Natural killer cell treated with Interleukin-12 subunit alpha and Interleukin-12 subunit beta and Interleukin-15 and Interleukin-18, amount 100 ng/mL, for 72 hours (primary cell): ENCODE results near the gene COMMD4. TPM values are rescaled to one million over a fixed set of nuclear protein-coding genes. Genes with fewer than 3 reads are reported as not detected.
A peak's percentile ranks its signal among the peaks of the same experiment; 100 is the strongest.
"Not testable (repeated sequence)": the region's sequence is repeated elsewhere in the genome, so short reads cannot be mapped to it uniquely, and the experiment has no call there.

Source experiments
- ATAC-seq, 2 donors: fragments of 150-1000 bp; cut with Tn5 transposase in 1 of 2; sonication (Bioruptor Pico), chemical (Tn5 transposase) in 1 of 2; 2 replicates each; pipeline ENCODE4 v1.10.0; 2021
- DNase-seq: peaks from one replicate; pipeline ENCODE4 v3.0.0; 2022; ENCODE audit warnings: low spot score
- H3K27ac Mint-ChIP-seq, 2 donors: 1 replicate in 1 of 2; 2 replicates in 1 of 2; pipeline ENCODE4 v1.8.0; 2022; ENCODE audit warnings: mixed read lengths in 2 of 2, mild to moderate bottlenecking in 1 of 2, moderate library complexity in 1 of 2
- H3K27me3 Mint-ChIP-seq, 2 donors: 1 replicate in 1 of 2; 2 replicates in 1 of 2; pipeline ENCODE4 v1.8.0; 2022; ENCODE audit warnings: mixed read lengths in 2 of 2
- H3K36me3 Mint-ChIP-seq: one replicate; pipeline ENCODE4 v1.8.0; 2022; ENCODE audit warnings: mixed read lengths
- H3K4me1 Mint-ChIP-seq, 2 donors: 1 replicate in 1 of 2; 2 replicates in 1 of 2; pipeline ENCODE4 v1.8.0; 2022; ENCODE audit warnings: low read depth in 2 of 2, mixed read lengths in 2 of 2, mild to moderate bottlenecking in 1 of 2
- H3K4me3 Mint-ChIP-seq: one replicate; pipeline ENCODE4 v1.8.0; 2022; ENCODE audit warnings: mixed read lengths
- H3K9me3 Mint-ChIP-seq: 2 replicates; pipeline ENCODE4 v1.8.0; 2022; ENCODE audit warnings: mixed read lengths
- total RNA-seq, 2 donors: library from RNA; stranded (reverse); gene quantifications; one replicate each; pipeline ENCODE4 v1.2.3, GENCODE V29; 2022

The COMMD4 gene
- total RNA-seq, 2 donors from 2014 or later, result 54.4 to 96.2 TPM

- H3K9me3 Mint-ChIP-seq, DNase-seq, ATAC-seq, H3K27me3 Mint-ChIP-seq, H3K27ac Mint-ChIP-seq, H3K36me3 Mint-ChIP-seq, H3K4me3 Mint-ChIP-seq: not testable (repeated sequence)
- H3K4me1 Mint-ChIP-seq, result peaks cover 13 to 14% of the 10 kb centered on the region in 2 donors
These were observed 8.1 kb downstream of the COMMD4 start for GRCh38 chr15:75343953-75344352.

- peaks cover 29 to 33% of the 10 kb centered on the region in 2 donors for H3K4me1 Mint-ChIP-seq
- peaks cover 9% of the 10 kb centered on the region for H3K36me3 Mint-ChIP-seq
- peaks cover 3% of the 10 kb centered on the region for H3K9me3 Mint-ChIP-seq
- peak within 1 kb of the TSS; percentile 74 for H3K4me3 Mint-ChIP-seq
- peak within 1 kb of the TSS in 1 of 2 donors; percentile 69 for H3K27ac Mint-ChIP-seq
- H3K27me3 Mint-ChIP-seq, result peaks cover 0 to 5% of the 10 kb centered on the region in 2 donors
- DNase-seq (no peak), ATAC-seq (no peak)
These were observed 10.9 kb downstream of the COMMD4 start, which contains the start of gene NEIL1 for GRCh38 chr15:75346796-75347221. Gene NEIL1 (plus strand): TSS chr15:75347039. CDS start chr15:75348906, 1,867 bp downstream.

DNA sequence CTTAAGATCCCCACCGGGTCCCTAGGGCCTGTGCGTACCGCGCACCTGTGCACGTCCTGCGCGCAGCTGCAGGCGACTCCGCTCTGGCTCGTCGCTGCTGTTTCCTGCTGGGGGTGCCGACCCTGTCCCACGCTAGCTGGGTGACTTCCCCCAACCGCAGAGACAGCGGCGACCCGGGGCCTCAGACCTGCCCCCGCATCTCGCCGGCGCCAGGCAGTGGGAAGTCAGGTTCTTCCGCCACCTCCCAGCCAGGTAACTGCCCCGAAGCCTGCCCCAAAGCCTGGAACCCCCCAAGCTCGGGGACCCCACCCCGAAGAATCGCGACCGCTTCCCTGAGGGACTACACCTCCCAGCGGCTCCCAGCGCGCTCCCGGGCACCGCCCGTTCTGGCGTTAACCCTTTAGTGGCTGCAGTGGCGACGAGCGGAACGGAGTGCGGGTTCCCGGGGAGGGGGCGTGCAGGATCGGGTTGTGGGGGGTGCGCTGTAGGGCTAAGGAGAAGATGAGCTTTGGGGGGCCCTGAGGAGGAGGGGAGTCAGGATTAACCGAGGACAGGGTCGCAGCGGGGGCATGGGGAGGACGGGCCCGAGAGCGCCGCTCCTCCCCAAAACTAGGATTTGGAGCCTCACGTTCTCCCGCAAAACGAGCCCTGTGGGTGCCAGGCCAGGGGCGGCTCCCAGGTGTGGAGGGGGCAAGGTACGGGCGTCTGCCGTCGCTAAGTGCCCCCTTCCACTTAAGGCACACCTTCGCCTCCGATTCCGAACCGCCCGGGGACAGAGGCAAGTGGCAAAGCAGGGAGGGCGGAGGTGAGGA is 11.6 kb downstream of the COMMD4 start:
- peaks cover 9% of the 10 kb centered on the region for H3K36me3 Mint-ChIP-seq
- H3K4me3 Mint-ChIP-seq, result peak overlapping the region; percentile 74
- peaks cover 3% of the 10 kb centered on the region for H3K9me3 Mint-ChIP-seq
- peak; percentile 68 for DNase-seq
- peak; percentile 28 to 38 for ATAC-seq
- H3K4me1 Mint-ChIP-seq, result peaks cover 29 to 33% of the 10 kb centered on the region in 2 donors
- H3K27me3 Mint-ChIP-seq, result peaks cover 0 to 5% of the 10 kb centered on the region in 2 donors
- H3K27ac Mint-ChIP-seq, result peak overlapping the region in 1 of 2 donors; percentile 69

GRCh38 chr15:75348034-75348561 is 12.2 kb downstream of the COMMD4 start:
- H3K4me3 Mint-ChIP-seq, result peak overlapping the region; percentile 74
- H3K27me3 Mint-ChIP-seq, result peaks cover 0 to 5% of the 10 kb centered on the region in 2 donors
- ATAC-seq, result no peak
- H3K27ac Mint-ChIP-seq, result no peak overlapping the region
- DNase-seq, result no peak
- H3K9me3 Mint-ChIP-seq, result peaks cover 3% of the 10 kb centered on the region
- peaks cover 29 to 33% of the 10 kb centered on the region in 2 donors for H3K4me1 Mint-ChIP-seq
- H3K36me3 Mint-ChIP-seq, result peaks cover 9% of the 10 kb centered on the region

DNA sequence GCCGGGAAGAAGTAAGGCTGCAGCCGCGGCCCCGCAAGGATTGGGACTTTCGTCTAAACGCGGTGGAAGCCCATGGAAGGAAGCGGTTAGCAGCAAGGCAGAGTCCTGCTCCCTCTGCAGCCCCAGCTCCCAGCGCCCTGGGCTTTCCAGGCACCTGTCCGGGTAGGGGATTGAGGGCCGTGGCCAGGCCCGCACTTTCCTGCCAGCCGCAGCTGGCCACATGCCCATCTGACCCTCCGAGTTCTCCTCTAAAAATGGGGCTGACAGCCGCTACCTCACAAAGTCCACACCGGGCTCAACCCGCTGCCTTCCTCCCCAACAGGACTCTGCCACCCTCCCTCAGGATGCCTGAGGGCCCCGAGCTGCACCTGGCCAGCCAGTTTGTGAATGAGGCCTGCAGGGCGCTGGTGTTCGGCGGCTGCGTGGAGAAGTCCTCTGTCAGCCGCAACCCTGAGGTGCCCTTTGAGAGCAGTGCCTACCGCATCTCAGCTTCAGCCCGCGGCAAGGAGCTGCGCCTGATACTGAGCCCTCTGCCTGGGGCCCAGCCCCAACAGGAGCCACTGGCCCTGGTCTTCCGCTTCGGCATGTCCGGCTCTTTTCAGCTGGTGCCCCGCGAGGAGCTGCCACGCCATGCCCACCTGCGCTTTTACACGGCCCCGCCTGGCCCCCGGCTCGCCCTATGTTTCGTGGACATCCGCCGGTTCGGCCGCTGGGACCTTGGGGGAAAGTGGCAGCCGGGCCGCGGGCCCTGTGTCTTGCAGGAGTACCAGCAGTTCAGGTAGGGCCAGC is 12.9 kb downstream of the COMMD4 start:
- no peak for ATAC-seq
- peaks cover 9% of the 10 kb centered on the region for H3K36me3 Mint-ChIP-seq
- DNase-seq, result no peak
- H3K4me3 Mint-ChIP-seq, result peak overlapping the region; percentile 52
- H3K4me1 Mint-ChIP-seq, result peaks cover 29 to 33% of the 10 kb centered on the region in 2 donors
- peaks cover 0 to 5% of the 10 kb centered on the region in 2 donors for H3K27me3 Mint-ChIP-seq
- H3K9me3 Mint-ChIP-seq, result peaks cover 3% of the 10 kb centered on the region
- peak overlapping the region; percentile 85 to 89 for H3K27ac Mint-ChIP-seq

DNA sequence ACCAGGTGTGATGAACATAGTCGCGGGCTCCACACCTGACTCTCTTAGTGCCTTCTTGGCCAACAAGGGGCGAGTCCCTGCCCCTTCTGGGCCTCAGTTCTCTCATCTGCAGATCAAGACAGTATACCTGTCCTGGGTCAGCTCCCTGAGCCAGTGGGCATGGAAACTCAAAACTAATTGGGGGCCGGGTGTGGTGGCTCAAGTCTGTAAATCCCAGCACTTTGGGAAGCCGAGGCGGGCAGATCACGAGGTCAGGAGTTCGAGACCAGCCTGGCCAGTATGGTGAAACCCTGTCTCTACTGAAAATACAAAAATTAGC is 13.4 kb downstream of the COMMD4 start:
- Mint-ChIP-seq H3K4me1 (peaks cover 29 to 33% of the 10 kb centered on the region in 2 donors), H3K27ac (peak overlapping the region; percentile 85 to 89), H3K4me3 (peak overlapping the region; percentile 77)
- H3K36me3 Mint-ChIP-seq, DNase-seq, H3K27me3 Mint-ChIP-seq, H3K9me3 Mint-ChIP-seq, ATAC-seq: not testable (repeated sequence)

- ATAC-seq, result peak; percentile 91 to 97
- peak; percentile 94 for DNase-seq
- Mint-ChIP-seq H3K36me3 (peaks cover 9% of the 10 kb centered on the region), H3K9me3 (peaks cover 3% of the 10 kb centered on the region), H3K27ac (peak overlapping the region; percentile 85 to 89), H3K4me3 (peak overlapping the region; percentile 77), H3K4me1 (peaks cover 29 to 33% of the 10 kb centered on the region in 2 donors), H3K27me3 (peaks cover 0 to 5% of the 10 kb centered on the region in 2 donors)
These were observed 14.2 kb downstream of the COMMD4 start for GRCh38 chr15:75349851-75350588.

DNA sequence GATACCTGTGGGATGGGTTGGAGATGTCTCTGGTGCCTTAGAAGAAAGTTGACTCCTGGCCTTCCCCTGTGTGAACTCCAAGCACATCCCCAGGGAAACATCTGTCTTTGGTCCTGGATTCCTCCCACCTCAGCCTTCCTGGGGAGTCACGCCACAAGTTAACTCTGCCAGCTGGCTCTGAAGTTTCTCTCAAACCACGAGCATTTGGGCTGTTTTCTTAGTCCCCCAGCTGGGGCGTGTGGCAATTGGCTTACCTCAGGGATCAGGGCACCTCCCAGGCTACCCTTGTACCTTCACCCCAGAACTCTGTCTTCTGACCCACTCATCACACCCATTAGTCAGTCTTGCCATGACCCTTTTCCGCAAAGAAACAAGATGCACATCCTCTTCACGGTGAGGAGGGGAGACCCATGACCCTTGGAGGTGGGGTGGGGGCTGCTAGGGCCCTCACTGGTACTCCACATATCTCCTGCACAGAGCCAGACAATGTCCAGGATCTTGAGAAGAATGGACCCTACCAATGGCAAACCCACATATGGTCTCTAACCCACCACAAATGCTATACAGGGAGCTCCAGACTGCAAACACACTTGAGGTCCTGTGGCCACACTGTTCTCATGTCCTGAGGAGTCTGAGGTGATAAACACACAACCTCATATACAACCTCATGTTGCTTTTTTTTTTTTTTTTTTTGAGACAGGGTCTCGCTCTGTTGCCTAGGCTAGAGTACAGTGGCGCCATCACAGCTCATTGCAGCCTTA is 14.9 kb downstream of the COMMD4 start:
- Mint-ChIP-seq H3K27ac (peak overlapping the region; percentile 85 to 89), H3K9me3 (peaks cover 3% of the 10 kb centered on the region), H3K36me3 (peaks cover 9% of the 10 kb centered on the region), H3K4me3 (peak overlapping the region; percentile 77), H3K4me1 (peaks cover 25 to 28% of the 10 kb centered on the region in 2 donors), H3K27me3 (peaks cover 0 to 5% of the 10 kb centered on the region in 2 donors)
- ATAC-seq (no peak), DNase-seq (no peak)

DNA sequence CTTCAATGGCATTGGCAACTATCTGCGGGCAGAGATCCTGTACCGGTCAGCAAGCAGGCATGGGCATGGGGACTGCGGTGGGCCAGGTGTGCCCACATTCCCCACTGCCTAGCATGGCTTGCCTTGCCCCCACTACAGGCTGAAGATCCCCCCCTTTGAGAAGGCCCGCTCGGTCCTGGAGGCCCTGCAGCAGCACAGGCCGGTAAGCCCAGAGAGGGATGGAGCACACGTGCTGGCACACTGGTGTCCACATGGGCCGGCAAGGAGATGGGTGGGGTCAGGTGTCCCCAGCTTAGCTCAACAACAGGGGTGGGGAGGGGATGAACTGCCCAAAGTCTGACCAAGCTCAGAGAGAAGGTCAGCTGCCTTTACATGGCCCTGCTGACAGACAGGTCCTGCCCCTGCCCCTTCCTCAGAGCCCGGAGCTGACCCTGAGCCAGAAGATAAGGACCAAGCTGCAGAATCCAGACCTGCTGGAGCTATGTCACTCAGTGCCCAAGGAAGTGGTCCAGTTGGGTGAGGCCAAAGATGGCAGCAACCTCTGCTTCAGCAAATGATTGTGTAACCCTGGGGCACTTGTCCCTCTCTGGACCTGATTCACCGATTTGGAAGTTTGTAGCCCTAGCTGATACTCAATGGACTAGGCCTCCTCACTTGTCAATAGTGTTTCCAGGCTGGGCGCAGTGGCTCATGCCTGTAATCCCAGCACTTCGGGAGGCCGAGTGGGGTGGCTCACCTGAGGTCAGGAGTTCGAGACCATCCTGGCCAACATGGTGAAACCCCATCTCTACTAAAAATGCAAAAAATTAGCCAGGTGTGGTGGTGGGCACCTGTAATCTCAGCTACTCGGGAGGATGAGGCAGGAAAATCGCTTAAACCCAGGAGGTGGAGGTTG is 16.6 kb downstream of the COMMD4 start:
- DNase-seq, result no peak
- Mint-ChIP-seq H3K27me3 (no peaks in the 10 kb centered on the region), H3K4me1 (peaks cover 19 to 21% of the 10 kb centered on the region in 2 donors), H3K36me3 (peaks cover 9% of the 10 kb centered on the region), H3K27ac (peak overlapping the region in 1 of 2 donors; percentile 49), H3K9me3 (peaks cover 3% of the 10 kb centered on the region), H3K4me3 (no peak overlapping the region)
- ATAC-seq, result no peak

DNA sequence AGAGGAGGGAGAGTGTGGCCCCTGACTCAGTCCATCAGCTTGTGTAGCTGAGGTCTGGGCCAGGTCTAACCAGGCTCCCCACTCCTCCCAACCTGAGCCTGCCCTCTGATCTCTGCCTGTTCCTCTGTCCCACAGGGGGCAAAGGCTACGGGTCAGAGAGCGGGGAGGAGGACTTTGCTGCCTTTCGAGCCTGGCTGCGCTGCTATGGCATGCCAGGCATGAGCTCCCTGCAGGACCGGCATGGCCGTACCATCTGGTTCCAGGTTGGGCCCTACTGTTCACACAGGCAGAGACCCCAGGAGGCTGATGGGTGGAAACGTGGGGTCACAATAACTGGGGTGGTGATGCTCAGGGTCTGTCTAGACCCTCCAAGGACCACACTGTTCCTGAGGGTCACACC is 17.7 kb downstream of the COMMD4 start:
- Mint-ChIP-seq H3K27me3 (no peaks in the 10 kb centered on the region), H3K4me1 (peaks cover 18 to 19% of the 10 kb centered on the region in 2 donors), H3K36me3 (peaks cover 9% of the 10 kb centered on the region), H3K4me3 (no peak overlapping the region), H3K9me3 (peaks cover 3% of the 10 kb centered on the region), H3K27ac (peak overlapping the region in 1 of 2 donors; percentile 49)
- no peak for DNase-seq
- ATAC-seq, result no peak

GRCh38 chr15:75354454-75354853 is 18.6 kb downstream of the COMMD4 start:
- Mint-ChIP-seq H3K36me3 (peaks cover 9% of the 10 kb centered on the region), H3K4me3 (no peak overlapping the region), H3K9me3 (peaks cover 3% of the 10 kb centered on the region), H3K27me3 (no peaks in the 10 kb centered on the region), H3K4me1 (peaks cover 18% of the 10 kb centered on the region in 2 donors), H3K27ac (no peak overlapping the region)
- DNase-seq (no peak), ATAC-seq (no peak)

GRCh38 chr15:75355369-75355768 is 19.5 kb downstream of the COMMD4 start:
- DNase-seq, result no peak
- ATAC-seq, result no peak
- H3K4me1 Mint-ChIP-seq, result peaks cover 9 to 10% of the 10 kb centered on the region in 2 donors
- no peak overlapping the region for H3K4me3 Mint-ChIP-seq
- H3K9me3 Mint-ChIP-seq, result no peaks in the 10 kb centered on the region
- no peaks in the 10 kb centered on the region for H3K27me3 Mint-ChIP-seq
- peaks cover under 1% of the 10 kb centered on the region for H3K36me3 Mint-ChIP-seq
- H3K27ac Mint-ChIP-seq, result no peak overlapping the region
